ENCODE measurements around the gene RCAN1. TPM values are rescaled to one million over a fixed set of nuclear protein-coding genes. Genes with fewer than 3 reads are reported as not detected.
A peak's percentile ranks its signal among the peaks of the same experiment; 100 is the strongest.
"Not testable (repeated sequence)": the region's sequence is repeated elsewhere in the genome, so short reads cannot be mapped to it uniquely, and the experiment has no call there.

RCAN1 gene
- total and polyA plus RNA-seq, 11 donors: 33.7 to 102 (median 57.6) TPM

DNA sequence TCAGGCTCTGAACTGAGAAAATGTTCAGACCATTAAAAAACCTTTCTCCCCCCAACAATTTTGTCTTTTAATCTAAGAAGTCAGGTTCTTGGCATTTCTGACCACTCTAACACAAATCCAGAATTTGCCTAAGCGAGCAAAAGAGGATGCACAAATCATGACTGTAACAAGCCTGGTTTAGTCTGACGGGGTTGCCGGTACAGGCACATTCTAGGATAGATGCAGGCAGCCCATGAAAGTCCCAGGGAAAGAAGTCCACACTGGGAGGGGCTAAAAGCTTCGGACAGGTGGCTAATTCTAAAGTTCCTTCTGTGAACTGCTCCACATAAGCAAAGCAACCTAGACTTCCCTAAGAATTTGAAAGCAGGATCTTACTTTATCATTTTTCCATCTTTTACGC, 54.9 kb downstream of the RCAN1 start:
- no peak for TF ChIP-seq CTCF (IDR thresholded peaks at IDR 0.05)
- no peak for TF ChIP-seq POLR2A (IDR thresholded peaks at IDR 0.05)
- H3K27ac ChIP-seq: no peak overlapping the region
- ATAC-seq: no peak
- H3K36me3 ChIP-seq: no peaks in the 10 kb centered on the region
- no peak for DNase-seq
- H3K27me3 ChIP-seq: no peaks in the 10 kb centered on the region
- 89 to 93% (median 92%) methylated on average over 5 of the region's 5 CpGs for WGBS, 4 donors
- H3K4me3 ChIP-seq: no peak overlapping the region
- intact Hi-C loops (cut with DNase I): no loop called here
- H3K9me3 ChIP-seq: no peaks in the 10 kb centered on the region
- H3K4me1 ChIP-seq: peaks cover 0 to 18% (median 5%) of the 10 kb centered on the region in 12 donors

DNA sequence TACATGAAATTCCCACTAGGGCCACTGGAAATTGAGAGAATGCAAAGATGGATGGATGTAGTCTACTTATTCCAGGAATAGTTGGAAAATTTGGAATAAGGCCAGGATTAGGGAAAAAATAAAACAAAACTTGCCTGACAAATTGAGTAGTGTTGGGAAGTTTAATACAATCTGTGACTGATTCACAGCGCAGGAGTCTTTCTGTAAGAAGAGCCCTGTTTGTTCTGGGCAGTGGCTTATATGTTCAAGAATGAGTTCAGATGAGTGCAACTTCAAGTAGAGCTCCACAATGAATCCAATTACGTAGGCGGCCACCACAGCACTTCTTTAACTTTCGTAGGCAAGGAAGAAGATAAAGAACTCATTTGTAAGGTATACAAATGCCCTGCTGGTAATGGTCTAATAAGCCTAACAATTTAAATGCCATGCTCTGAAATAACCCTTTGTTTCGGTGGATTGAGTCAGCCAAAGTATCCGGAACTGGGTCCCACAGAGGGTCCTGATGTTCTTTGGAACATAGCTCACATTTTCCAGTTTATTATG, 55.8 kb downstream of the RCAN1 start:
- Histone ChIP-seq H3K4me1 (peaks cover 0 to 18% (median 2%) of the 10 kb centered on the region in 12 donors), H3K4me3 (no peak overlapping the region), H3K27ac (no peak overlapping the region), H3K27me3 (no peaks in the 10 kb centered on the region), H3K36me3 (no peaks in the 10 kb centered on the region), H3K9me3 (no peaks in the 10 kb centered on the region)
- 78 to 86% (median 85%) methylated on average over 6 of the region's 6 CpGs for WGBS, 4 donors
- TF ChIP-seq CTCF (IDR thresholded peaks at IDR 0.05) (no peak), POLR2A (IDR thresholded peaks at IDR 0.05) (no peak)
- ATAC-seq: peak in 1 of 4 donors; percentile 20
- intact Hi-C loops (cut with DNase I): no loop called here
- no peak for DNase-seq

GRCh38 chr21:34558166-34558565, 56.7 kb downstream of the RCAN1 start:
- no peak for DNase-seq
- WGBS, 4 donors: 79 to 87% (median 81%) methylated on average over 5 of the region's 5 CpGs
- Histone ChIP-seq H3K27ac (no peak overlapping the region), H3K36me3 (no peaks in the 10 kb centered on the region), H3K4me3 (no peak overlapping the region), H3K27me3 (no peaks in the 10 kb centered on the region), H3K4me1 (peaks cover 0 to 22% (median 2%) of the 10 kb centered on the region in 12 donors), H3K9me3 (no peaks in the 10 kb centered on the region)
- ATAC-seq: no peak
- intact Hi-C loops (cut with DNase I): no loop called here
- TF ChIP-seq CTCF (IDR thresholded peaks at IDR 0.05): no peak
- TF ChIP-seq POLR2A (IDR thresholded peaks at IDR 0.05): no peak

- 85 to 94% (median 93%) methylated on average over 5 of the region's 5 CpGs for WGBS, 4 donors
- ATAC-seq: no peak
- intact Hi-C loops (cut with DNase I): no loop called here
Observed at GRCh38 chr21:34557261-34557660, 57.7 kb downstream of the RCAN1 start.

DNA sequence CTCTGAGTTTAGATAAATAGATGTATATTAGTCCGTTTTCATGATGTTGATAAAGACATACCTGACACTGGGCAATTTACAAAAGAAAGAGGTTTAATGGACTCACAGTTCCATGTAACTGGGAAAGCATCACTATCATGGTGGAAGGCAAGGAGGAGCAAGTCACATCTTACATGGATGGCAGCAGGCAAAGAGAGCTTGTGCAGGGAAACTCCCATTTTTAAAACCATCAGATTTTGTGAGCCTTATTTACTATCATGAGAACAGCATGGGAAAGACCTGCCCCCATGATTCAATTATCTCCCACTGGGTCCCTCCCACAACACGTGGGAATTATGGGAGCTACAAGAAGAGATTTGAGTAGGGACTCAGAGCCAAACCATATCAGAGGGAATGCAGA, 60.2 kb downstream of the RCAN1 start:
- peaks cover 0 to 26% (median 15%) of the 10 kb centered on the region in 12 donors for H3K4me1 ChIP-seq
- H3K9me3 ChIP-seq; intact Hi-C loops (cut with DNase I); DNase-seq; ATAC-seq; H3K4me3 ChIP-seq; H3K27ac ChIP-seq; H3K27me3 ChIP-seq; H3K36me3 ChIP-seq: not testable (repeated sequence)
- WGBS, 4 donors: 61 to 76% (median 74%) methylated on average over 2 of the region's 2 CpGs

More at GRCh38 chr21:34557261-34557660, 57.7 kb downstream of the RCAN1 start:
- Histone ChIP-seq H3K36me3 (no peaks in the 10 kb centered on the region), H3K4me1 (peaks cover 0 to 26% (median 9%) of the 10 kb centered on the region in 12 donors), H3K27me3 (no peaks in the 10 kb centered on the region), H3K27ac (no peak overlapping the region), H3K4me3 (no peak overlapping the region), H3K9me3 (no peaks in the 10 kb centered on the region)
- TF ChIP-seq CTCF (IDR thresholded peaks at IDR 0.05) (no peak), POLR2A (IDR thresholded peaks at IDR 0.05) (no peak)
- no peak for DNase-seq
